Upper lobe of right lung (tissue), 1 donor: ENCODE data around the gene STK25. TPM values are rescaled to one million over a fixed set of nuclear protein-coding genes. Genes with fewer than 3 reads are reported as not detected.

Experiments
- ATAC-seq: fragments of 200-7000 bp; cut with Tn5 transposase; one replicate; pipeline ENCODE4 v1.9.1; 2020; ENCODE audit warnings: mild to moderate bottlenecking, moderate library complexity
- DNase-seq: peaks from one replicate; pipeline ENCODE4 v3.0.0-alpha.2; 2020
- H3K27ac ChIP-seq: fragments of 200-600 bp; one replicate; pipeline ENCODE4 v1.8.0; 2022
- H3K27me3 ChIP-seq: fragments of 200-600 bp; one replicate; pipeline ENCODE4 v1.8.0; 2022; ENCODE audit warnings: mild to moderate bottlenecking
- H3K36me3 ChIP-seq: fragments of 200-600 bp; one replicate; pipeline ENCODE4 v1.8.0; 2022
- H3K4me1 ChIP-seq: fragments of 200-600 bp; one replicate; pipeline ENCODE4 v1.8.0; 2022
- H3K4me3 ChIP-seq: fragments of 200-600 bp; one replicate; pipeline ENCODE4 v1.8.0; 2022; ENCODE audit warnings: mild to moderate bottlenecking
- H3K9me3 ChIP-seq: fragments of 200-600 bp; one replicate; pipeline ENCODE4 v1.8.0; 2022
- intact Hi-C: fragments of 100-400 bp; cut with DNase I; formaldehyde crosslinking; loops from one replicate; pipeline ENCODE4 v1.11.0; 2022
- total RNA-seq: library from RNA; stranded (reverse); fragmentation: NEBNext Ultra II Directional; extraction: Animal tissue kit (Norgen Biotek cat#: 25700); gene quantifications from one replicate; pipeline ENCODE4 v1.2.1, GENCODE V29; 2021
- TF ChIP-seq, protein P1 (sequence below): fragments of 200-600 bp; IDR thresholded peaks from one replicate; pipeline ENCODE4 v1.8.0; 2022; ENCODE audit warnings: antibody characterized with exemption
- donor health status: DM: no; HTN: yes; CAD: no; lungs with severe emphysema.

Gene STK25
- total RNA-seq, 1 donor from 2014 or later, result 134 TPM

GRCh38 chr2:241516520-241516965, 8.2 kb upstream of the STK25 start:
- Histone ChIP-seq H3K27me3 (no peaks in the 10 kb centered on the region), H3K36me3 (no peaks in the 10 kb centered on the region), H3K27ac (no peak overlapping the region), H3K9me3 (no peaks in the 10 kb centered on the region), H3K4me3 (no peak overlapping the region), H3K4me1 (no peaks in the 10 kb centered on the region)
- TF ChIP-seq, protein P1, sequence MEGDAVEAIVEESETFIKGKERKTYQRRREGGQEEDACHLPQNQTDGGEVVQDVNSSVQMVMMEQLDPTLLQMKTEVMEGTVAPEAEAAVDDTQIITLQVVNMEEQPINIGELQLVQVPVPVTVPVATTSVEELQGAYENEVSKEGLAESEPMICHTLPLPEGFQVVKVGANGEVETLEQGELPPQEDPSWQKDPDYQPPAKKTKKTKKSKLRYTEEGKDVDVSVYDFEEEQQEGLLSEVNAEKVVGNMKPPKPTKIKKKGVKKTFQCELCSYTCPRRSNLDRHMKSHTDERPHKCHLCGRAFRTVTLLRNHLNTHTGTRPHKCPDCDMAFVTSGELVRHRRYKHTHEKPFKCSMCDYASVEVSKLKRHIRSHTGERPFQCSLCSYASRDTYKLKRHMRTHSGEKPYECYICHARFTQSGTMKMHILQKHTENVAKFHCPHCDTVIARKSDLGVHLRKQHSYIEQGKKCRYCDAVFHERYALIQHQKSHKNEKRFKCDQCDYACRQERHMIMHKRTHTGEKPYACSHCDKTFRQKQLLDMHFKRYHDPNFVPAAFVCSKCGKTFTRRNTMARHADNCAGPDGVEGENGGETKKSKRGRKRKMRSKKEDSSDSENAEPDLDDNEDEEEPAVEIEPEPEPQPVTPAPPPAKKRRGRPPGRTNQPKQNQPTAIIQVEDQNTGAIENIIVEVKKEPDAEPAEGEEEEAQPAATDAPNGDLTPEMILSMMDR, result no peak
- peak; percentile 16 for ATAC-seq
- DNase-seq, result no peak
- intact Hi-C loops, result no loop called here

DNA sequence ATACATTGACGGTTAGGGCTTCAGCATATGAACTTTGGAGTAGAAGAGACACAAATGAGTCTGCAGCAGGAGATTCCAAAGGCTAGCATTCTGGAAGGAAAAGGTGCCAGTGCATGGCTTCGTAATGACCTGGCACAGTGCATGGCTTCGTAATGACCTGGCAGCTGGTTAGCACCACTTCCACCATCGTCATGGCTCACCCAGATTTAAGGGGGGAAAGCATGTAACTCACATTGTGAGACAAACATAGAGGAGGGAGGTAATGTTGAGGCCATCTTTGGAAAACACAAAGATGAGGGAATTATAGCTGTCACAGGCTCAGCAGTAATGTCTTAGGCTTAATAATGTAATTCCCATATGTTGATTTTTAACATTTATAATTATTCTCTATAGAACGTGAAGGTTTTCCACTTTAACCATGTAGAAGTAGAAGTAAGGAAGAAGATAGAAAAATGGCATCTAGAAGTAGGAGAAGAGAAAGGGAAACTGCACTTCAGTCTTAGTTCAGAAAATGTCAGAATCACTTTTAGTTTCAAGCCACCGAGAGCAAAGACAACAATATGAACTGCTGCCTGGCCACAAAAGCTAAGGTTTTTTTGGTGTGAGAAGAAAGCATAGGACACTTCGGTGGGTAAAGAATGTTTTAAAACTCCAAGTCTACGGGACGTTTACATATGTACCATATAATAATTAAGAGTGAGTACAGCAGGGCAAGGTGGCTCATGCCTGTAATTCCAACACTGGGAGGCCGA, 6.8 kb upstream of the STK25 start:
- TF ChIP-seq, protein P1, result no peak
- H3K9me3 ChIP-seq, result no peaks in the 10 kb centered on the region
- intact Hi-C loops, result no loop called here
- ATAC-seq, result no peak
- no peaks in the 10 kb centered on the region for H3K27me3 ChIP-seq
- no peaks in the 10 kb centered on the region for H3K36me3 ChIP-seq
- DNase-seq, result no peak
- no peaks in the 10 kb centered on the region for H3K4me1 ChIP-seq
- no peak overlapping the region for H3K27ac ChIP-seq
- H3K4me3 ChIP-seq, result no peak overlapping the region

- H3K9me3 ChIP-seq, result no peaks in the 10 kb centered on the region
- no peak for DNase-seq
- H3K27me3 ChIP-seq, result no peaks in the 10 kb centered on the region
- TF ChIP-seq, protein P1, result no peak
- ATAC-seq, result no peak
- no peak overlapping the region for H3K4me3 ChIP-seq
- no peak overlapping the region for H3K27ac ChIP-seq
- H3K4me1 ChIP-seq, result peaks cover 3% of the 10 kb centered on the region
- H3K36me3 ChIP-seq, result no peaks in the 10 kb centered on the region
- intact Hi-C loops, result no loop called here
Observed at GRCh38 chr2:241514553-241514952, 6.2 kb upstream of the STK25 start.

DNA sequence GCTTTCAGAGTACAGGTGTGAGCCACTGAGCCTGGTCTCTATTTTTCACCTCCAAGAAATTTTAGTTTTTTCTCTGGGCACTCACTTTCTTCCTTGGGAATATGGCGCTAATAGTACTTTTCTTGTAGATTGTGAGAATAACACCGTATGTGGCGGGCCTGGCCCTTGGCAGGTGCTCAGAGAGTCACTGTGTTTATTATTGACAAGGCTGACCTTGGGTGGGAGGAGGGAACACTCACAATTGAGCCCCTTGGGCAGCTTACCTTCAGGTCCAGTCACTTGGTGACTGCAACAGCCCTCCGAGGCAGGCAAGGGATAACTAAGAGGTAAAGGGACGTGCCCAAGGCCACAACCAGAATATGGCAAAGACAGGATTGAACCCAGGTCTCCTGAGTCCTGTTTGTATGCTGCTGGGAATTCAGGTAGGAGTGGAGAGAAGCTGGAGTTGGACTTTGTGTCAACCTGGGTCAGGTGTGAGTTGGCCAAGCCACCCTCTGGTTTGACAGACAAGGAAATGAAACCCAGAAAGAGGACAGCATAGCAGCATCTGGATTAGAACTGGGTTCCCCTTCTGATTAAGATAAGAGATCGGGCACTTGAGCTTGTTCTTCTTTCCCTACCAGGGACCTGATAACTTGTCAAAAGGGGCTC, 2.8 kb upstream of the STK25 start:
- DNase-seq (no peak), ATAC-seq (no peak)
- Histone ChIP-seq H3K4me1 (peaks cover 19% of the 10 kb centered on the region), H3K36me3 (no peaks in the 10 kb centered on the region), H3K27me3 (no peaks in the 10 kb centered on the region), H3K4me3 (no peak overlapping the region), H3K9me3 (no peaks in the 10 kb centered on the region), H3K27ac (no peak overlapping the region)
- TF ChIP-seq, protein P1, result no peak
- intact Hi-C loops, result no loop called here

GRCh38 chr2:241509155-241509784, 886 bp upstream of the STK25 start:
- intact Hi-C loops, result no loop called here
- TF ChIP-seq, protein P1, result no peak
- DNase-seq, result no peak
- H3K27ac ChIP-seq, result peak overlapping the region; percentile 92
- no peaks in the 10 kb centered on the region for H3K27me3 ChIP-seq
- ATAC-seq, result peak; percentile 1
- H3K9me3 ChIP-seq, result no peaks in the 10 kb centered on the region
- H3K4me3 ChIP-seq, result peak overlapping the region; percentile 89
- peaks cover 26% of the 10 kb centered on the region for H3K4me1 ChIP-seq
- H3K36me3 ChIP-seq, result no peaks in the 10 kb centered on the region
